SJSA1 (cell line): ENCODE data around the gene LRRC38. TPM values are rescaled to one million over a fixed set of nuclear protein-coding genes. Genes with fewer than 3 reads are reported as not detected.
"Not testable (repeated sequence)": the region's sequence is repeated elsewhere in the genome, so short reads cannot be mapped to it uniquely, and the experiment has no call there.

Experiments used
- DNase-seq, 2 experiments: peaks; one replicate each; pipeline ENCODE4 v3.0.0-alpha.2; 2015 to 2020; ENCODE audit warnings: low spot score in 2 of 2, low read depth in 1 of 2
- H3K27ac ChIP-seq: fragments of 250-450 bp; sonication (Bioruptor Pico); 2 replicates; pipeline ENCODE4 v1.5.1; 2020; ENCODE audit warnings: mild to moderate bottlenecking, moderate library complexity
- H3K27me3 ChIP-seq: fragments of 250-450 bp; sonication (Bioruptor Pico); replicated peaks from 2 replicates; pipeline ENCODE4 v1.5.1; 2020; ENCODE audit warnings: mild to moderate bottlenecking, moderate library complexity
- H3K36me3 ChIP-seq: fragments of 250-450 bp; sonication (Bioruptor Pico); 2 replicates; pipeline ENCODE4 v1.5.1; 2020; ENCODE audit warnings: mild to moderate bottlenecking
- H3K4me1 ChIP-seq: fragments of 250-450 bp; sonication (Bioruptor Pico); replicated peaks from 2 replicates; pipeline ENCODE4 v1.6.1; 2021; ENCODE audit warnings: mild to moderate bottlenecking
- H3K4me3 ChIP-seq: fragments of 250-450 bp; sonication (Bioruptor Pico); 2 replicates; pipeline ENCODE4 v1.5.1; 2020; ENCODE audit warnings: mild to moderate bottlenecking
- H3K9me3 ChIP-seq: fragments of 250-450 bp; sonication (Bioruptor Pico); replicated peaks from 2 replicates; pipeline ENCODE4 v1.5.1; 2020; ENCODE audit warnings: mild to moderate bottlenecking
- total RNA-seq: library from RNA; depleted of rRNA; stranded (reverse); fragments of >200 nt; shearing (Covaris generic); gene quantifications from 2 replicates; pipeline ENCODE4 v1.2.3, GENCODE V29; 2014; rRNA removed

LRRC38 gene
- total RNA-seq: not detected in 2 replicates

- peak; percentile 14 to 53 for DNase-seq
- Histone ChIP-seq H3K4me3 (no peak within 1 kb of the TSS), H3K9me3 (no peaks in the 10 kb centered on the region), H3K27ac (no peak within 1 kb of the TSS), H3K36me3 (no peaks in the 10 kb centered on the region), H3K27me3 (peaks cover 52% of the 10 kb centered on the region), H3K4me1 (peaks cover 10% of the 10 kb centered on the region)
These were observed at the start of gene LRRC38 for GRCh38 chr1:13513895-13514546. LRRC38 (minus strand) TSS chr1:13514003; CDS start chr1:13513593, 410 bp downstream.

- not testable (repeated sequence) for H3K4me3 ChIP-seq, H3K9me3 ChIP-seq, H3K36me3 ChIP-seq, H3K27ac ChIP-seq, H3K4me1 ChIP-seq, DNase-seq, H3K27me3 ChIP-seq
These were observed 49.2 kb upstream of the LRRC38 start for GRCh38 chr1:13562981-13563380.

GRCh38 chr1:13560541-13560940 lies 46.7 kb upstream of the LRRC38 start:
- Histone ChIP-seq H3K36me3 (no peaks in the 10 kb centered on the region), H3K27me3 (no peaks in the 10 kb centered on the region), H3K27ac (no peak overlapping the region), H3K9me3 (no peaks in the 10 kb centered on the region), H3K4me3 (no peak overlapping the region), H3K4me1 (no peaks in the 10 kb centered on the region)
- no peak for DNase-seq

GRCh38 chr1:13556224-13556764 lies 42.5 kb upstream of the LRRC38 start:
- H3K27ac ChIP-seq: no peak overlapping the region
- DNase-seq: no peak
- no peaks in the 10 kb centered on the region for H3K27me3 ChIP-seq
- H3K9me3 ChIP-seq: 0 out of 2 replicates have a peak, but pooled peaks cover 2% of the 10 kb centered on the region
- no peaks in the 10 kb centered on the region for H3K36me3 ChIP-seq
- no peaks in the 10 kb centered on the region for H3K4me1 ChIP-seq
- no peak overlapping the region for H3K4me3 ChIP-seq

- Histone ChIP-seq H3K4me3 (no peak overlapping the region), H3K4me1 (no peaks in the 10 kb centered on the region), H3K9me3 (0 out of 2 replicates have a peak, but pooled peaks cover 2% of the 10 kb centered on the region), H3K27ac (no peak overlapping the region), H3K36me3 (no peaks in the 10 kb centered on the region), H3K27me3 (no peaks in the 10 kb centered on the region)
- DNase-seq: no peak
These were observed 41.0 kb upstream of the LRRC38 start for GRCh38 chr1:13554798-13555197.

GRCh38 chr1:13550663-13551062 lies 36.9 kb upstream of the LRRC38 start:
- H3K27ac ChIP-seq: no peak overlapping the region
- no peaks in the 10 kb centered on the region for H3K4me1 ChIP-seq
- no peaks in the 10 kb centered on the region for H3K27me3 ChIP-seq
- no peak overlapping the region for H3K4me3 ChIP-seq
- 0 out of 2 replicates have a peak, but pooled peaks cover 2% of the 10 kb centered on the region for H3K9me3 ChIP-seq
- no peak for DNase-seq
- H3K36me3 ChIP-seq: no peaks in the 10 kb centered on the region

GRCh38 chr1:13549521-13549920 lies 35.7 kb upstream of the LRRC38 start:
- Histone ChIP-seq H3K27me3 (no peaks in the 10 kb centered on the region), H3K27ac (no peak overlapping the region), H3K36me3 (no peaks in the 10 kb centered on the region), H3K4me3 (no peak overlapping the region), H3K4me1 (no peaks in the 10 kb centered on the region), H3K9me3 (no peaks in the 10 kb centered on the region)
- DNase-seq: no peak

- H3K9me3 ChIP-seq: no peaks in the 10 kb centered on the region
These were observed 35.2 kb upstream of the LRRC38 start for GRCh38 chr1:13549021-13549420.

GRCh38 chr1:13548281-13548680 lies 34.5 kb upstream of the LRRC38 start:
- DNase-seq: no peak
- no peaks in the 10 kb centered on the region; the same call in 1 of the 2 replicates for H3K4me1 ChIP-seq
- H3K27ac ChIP-seq: no peak overlapping the region
- H3K9me3 ChIP-seq: no peaks in the 10 kb centered on the region
- no peaks in the 10 kb centered on the region for H3K27me3 ChIP-seq
- no peak overlapping the region for H3K4me3 ChIP-seq
- H3K36me3 ChIP-seq: no peaks in the 10 kb centered on the region

More at GRCh38 chr1:13549021-13549420, 35.2 kb upstream of the LRRC38 start:
- DNase-seq: no peak
- no peak overlapping the region for H3K27ac ChIP-seq
- H3K4me1 ChIP-seq: no peaks in the 10 kb centered on the region; the same call in 1 of the 2 replicates
- H3K27me3 ChIP-seq: no peaks in the 10 kb centered on the region
- no peaks in the 10 kb centered on the region for H3K36me3 ChIP-seq
- no peak overlapping the region for H3K4me3 ChIP-seq

GRCh38 chr1:13546791-13547190 lies 33.0 kb upstream of the LRRC38 start:
- Histone ChIP-seq H3K9me3 (no peaks in the 10 kb centered on the region), H3K27me3 (no peaks in the 10 kb centered on the region), H3K36me3 (no peaks in the 10 kb centered on the region), H3K4me3 (no peak overlapping the region), H3K27ac (no peak overlapping the region), H3K4me1 (no peaks in the 10 kb centered on the region; the same call in 1 of the 2 replicates)
- DNase-seq: no peak

GRCh38 chr1:13544221-13544556 lies 30.4 kb upstream of the LRRC38 start:
- Histone ChIP-seq H3K4me1 (no peaks in the 10 kb centered on the region; the same call in 1 of the 2 replicates), H3K36me3 (no peaks in the 10 kb centered on the region), H3K4me3 (no peak overlapping the region), H3K27me3 (no peaks in the 10 kb centered on the region), H3K27ac (no peak overlapping the region), H3K9me3 (no peaks in the 10 kb centered on the region)
- no peak for DNase-seq

- Histone ChIP-seq H3K27ac (no peak overlapping the region), H3K27me3 (no peaks in the 10 kb centered on the region), H3K4me3 (no peak overlapping the region), H3K36me3 (no peaks in the 10 kb centered on the region), H3K4me1 (no peaks in the 10 kb centered on the region; the same call in 1 of the 2 replicates), H3K9me3 (no peaks in the 10 kb centered on the region)
- DNase-seq: peak; percentile 34 to 49
These were observed 29.8 kb upstream of the LRRC38 start for GRCh38 chr1:13543451-13544220.

- H3K9me3 ChIP-seq: no peaks in the 10 kb centered on the region
- no peak overlapping the region for H3K4me3 ChIP-seq
- DNase-seq: no peak
- H3K4me1 ChIP-seq: no peaks in the 10 kb centered on the region; the same call in 1 of the 2 replicates
- H3K27ac ChIP-seq: no peak overlapping the region
- no peaks in the 10 kb centered on the region for H3K27me3 ChIP-seq
- H3K36me3 ChIP-seq: no peaks in the 10 kb centered on the region
These were observed 27.8 kb upstream of the LRRC38 start for GRCh38 chr1:13541435-13542215.
